Mesodermal cell (in vitro differentiated cells): ENCODE data around the gene NSD2.
A peak's percentile ranks its signal among the peaks of the same experiment; 100 is the strongest.

Experiments
- H3K27ac ChIP-seq: 2 replicates; pipeline ENCODE4 v1.7.0; 2013; ENCODE audit warnings: mild to moderate bottlenecking, low read depth, low read length, moderate library complexity; ENCODE audit not compliant: severe bottlenecking
- H3K36me3 ChIP-seq: 2 replicates; pipeline ENCODE4 v1.7.1; 2013; ENCODE audit warnings: mild to moderate bottlenecking, low read length, moderate library complexity; ENCODE audit not compliant: control insufficient read depth, insufficient read depth
- H3K4me1 ChIP-seq: one replicate; pipeline ENCODE4 v1.7.1; 2013; ENCODE audit warnings: mild to moderate bottlenecking, low read length; ENCODE audit not compliant: insufficient read depth, control insufficient read depth, poor library complexity, severe bottlenecking
- H3K4me3 ChIP-seq: 2 replicates; pipeline ENCODE4 v1.7.0; 2013; ENCODE audit warnings: low read length, control low read depth, mild to moderate bottlenecking; ENCODE audit not compliant: insufficient read depth, poor library complexity, severe bottlenecking; ENCODE audit errors: extremely low read depth
- H3K9me3 ChIP-seq: 2 replicates; pipeline ENCODE4 v1.7.1; 2013; ENCODE audit warnings: mild to moderate bottlenecking, low read length, moderate library complexity; ENCODE audit not compliant: control insufficient read depth
- WGBS, 2 experiments: methylation state at CpG; one replicate each; pipeline ENCODE4 v1.1.5; 2013; ENCODE audit warnings: missing lambda C conversion rate in 2 of 2; ENCODE audit not compliant: insufficient coverage in 2 of 2; 5-methylcytosine and 5-hydroxymethylcytosine counted together

Gene NSD2

DNA sequence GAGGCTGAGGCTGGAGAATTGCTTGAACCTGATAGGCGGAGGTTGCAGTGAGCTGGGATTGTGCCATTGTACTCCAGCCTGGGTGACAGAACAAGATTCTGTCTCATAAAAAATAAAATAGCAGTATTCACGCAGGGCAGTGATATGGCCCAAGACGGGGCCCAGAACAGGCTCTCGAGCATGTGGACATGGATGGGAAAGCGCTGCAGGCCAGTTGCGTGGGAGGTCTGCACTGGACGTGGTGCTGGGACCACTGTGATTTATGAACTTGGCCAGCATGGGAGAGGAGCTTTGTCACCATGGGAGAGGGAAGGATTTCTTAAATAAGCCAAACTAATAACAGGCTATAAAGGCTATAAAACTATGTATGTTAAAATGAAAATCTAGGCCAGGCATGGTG is 51.6 kb downstream of the NSD2 start:
- Histone ChIP-seq H3K4me1 (no peaks in the 10 kb centered on the region), H3K36me3 (peaks cover 64% of the 10 kb centered on the region), H3K27ac (no peak overlapping the region), H3K4me3 (no peak overlapping the region), H3K9me3 (no peaks in the 10 kb centered on the region)
- 94 to 96% methylated on average over 6 to 7 of the region's 7 CpGs for WGBS, 2 experiments

GRCh38 chr4:1927675-1928074 is 56.5 kb downstream of the NSD2 start:
- H3K27ac ChIP-seq, result no peak overlapping the region
- 100% methylated on average over 1 of the region's 3 CpGs; no CpG with 5 or more reads in 1 of the 2 experiments for WGBS, 2 experiments
- no peaks in the 10 kb centered on the region for H3K9me3 ChIP-seq
- no peak overlapping the region for H3K4me3 ChIP-seq
- peaks cover 56% of the 10 kb centered on the region for H3K36me3 ChIP-seq
- H3K4me1 ChIP-seq, result no peaks in the 10 kb centered on the region

DNA sequence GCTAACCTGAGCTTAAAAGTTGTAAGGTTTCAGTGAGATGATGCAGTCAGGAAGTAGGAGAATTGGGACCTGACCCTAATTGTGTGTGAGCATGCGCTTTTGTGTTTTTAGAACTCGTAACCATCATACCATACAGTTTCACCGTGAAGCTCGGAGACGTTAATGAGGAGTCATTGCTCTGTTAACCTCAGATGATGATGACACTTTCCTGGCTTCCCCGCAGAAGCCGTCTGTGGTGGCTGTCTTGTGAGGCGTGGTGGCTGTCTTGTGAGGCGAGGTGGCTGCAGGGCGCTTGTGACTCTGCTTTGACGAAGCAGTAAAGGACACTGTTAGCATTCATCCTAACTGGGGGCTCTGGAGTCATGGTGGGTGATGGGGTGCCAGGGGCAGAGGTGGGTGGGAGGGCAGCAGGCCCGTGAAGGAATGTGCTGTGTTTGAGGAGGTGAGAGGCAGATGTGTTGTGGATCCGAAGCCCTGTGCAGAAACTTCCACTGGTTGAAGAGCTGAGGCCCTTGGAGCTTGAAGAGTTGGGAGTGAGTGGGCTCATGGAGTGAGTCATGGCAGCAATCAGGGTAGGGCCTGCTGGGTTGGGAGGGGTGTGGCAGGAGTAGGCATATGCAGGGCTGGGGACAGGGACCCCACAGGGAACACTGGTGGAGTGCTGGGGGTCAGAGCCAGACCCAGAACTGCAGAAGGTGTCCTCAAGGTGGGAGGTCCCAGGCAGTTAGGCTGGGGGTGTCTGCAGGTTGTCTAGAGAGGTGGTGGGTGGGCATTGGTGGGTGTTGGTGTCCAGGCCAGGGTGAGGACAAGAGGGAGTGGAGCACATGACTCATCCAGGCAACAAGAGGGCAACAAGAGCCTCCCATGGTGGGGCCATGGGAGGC is 57.4 kb downstream of the NSD2 start:
- Histone ChIP-seq H3K36me3 (peaks cover 56% of the 10 kb centered on the region), H3K9me3 (no peaks in the 10 kb centered on the region), H3K4me1 (no peaks in the 10 kb centered on the region), H3K4me3 (no peak overlapping the region), H3K27ac (no peak overlapping the region)
- 97% methylated on average over 12 to 13 of the region's 13 CpGs for WGBS, 2 experiments

DNA sequence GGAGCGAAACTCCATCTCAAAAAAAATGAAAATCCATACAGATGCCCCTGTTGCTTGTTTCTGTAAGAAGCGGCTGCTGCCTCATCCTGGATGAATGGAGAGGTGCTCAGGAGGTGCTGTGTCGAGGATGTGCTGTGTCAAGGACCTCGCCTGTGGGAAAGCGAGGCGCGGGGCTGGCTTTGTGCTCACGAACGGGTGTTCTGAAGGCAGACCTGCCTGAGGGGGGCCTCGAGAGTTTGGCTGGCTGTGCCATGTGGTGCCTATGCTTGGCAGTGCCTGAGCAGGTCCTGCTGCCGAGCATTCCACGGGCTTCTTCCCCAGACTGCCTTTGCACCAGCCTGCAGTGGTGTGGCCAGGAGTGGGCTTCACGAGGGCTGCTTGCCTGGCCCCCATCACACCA is 61.5 kb downstream of the NSD2 start:
- no peak overlapping the region for H3K4me3 ChIP-seq
- H3K9me3 ChIP-seq, result no peaks in the 10 kb centered on the region
- 93 to 99% methylated on average over 12 to 13 of the region's 13 CpGs for WGBS, 2 experiments
- H3K4me1 ChIP-seq, result no peaks in the 10 kb centered on the region
- H3K27ac ChIP-seq, result no peak overlapping the region
- peaks cover 79% of the 10 kb centered on the region for H3K36me3 ChIP-seq

DNA sequence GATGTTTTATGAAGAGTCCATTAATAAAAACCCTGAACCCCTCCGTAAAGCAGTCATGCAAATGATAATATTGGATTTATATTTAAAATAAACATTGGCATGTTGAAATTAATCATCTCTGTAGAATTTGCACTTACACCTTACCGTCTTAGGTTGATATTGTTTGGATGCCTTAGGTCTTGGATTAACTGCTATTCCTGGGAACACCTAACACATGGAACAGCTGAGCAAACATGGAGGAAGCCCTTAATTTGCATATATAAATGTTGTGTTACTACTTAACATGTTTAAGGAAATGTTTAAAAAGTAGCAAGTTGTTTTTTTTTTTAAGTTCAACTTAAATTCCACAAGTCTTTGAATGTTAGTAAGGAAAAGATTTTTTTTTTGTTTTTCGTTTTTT is 62.5 kb downstream of the NSD2 start:
- Histone ChIP-seq H3K27ac (no peak overlapping the region), H3K4me1 (no peaks in the 10 kb centered on the region), H3K36me3 (peaks cover 85% of the 10 kb centered on the region), H3K9me3 (no peaks in the 10 kb centered on the region), H3K4me3 (no peak overlapping the region)
- whole genome bisulfite sequencing, 2 experiments, result 71% methylated on average over 1 of the region's 3 CpGs; no CpG with 5 or more reads in 1 of the 2 experiments

DNA sequence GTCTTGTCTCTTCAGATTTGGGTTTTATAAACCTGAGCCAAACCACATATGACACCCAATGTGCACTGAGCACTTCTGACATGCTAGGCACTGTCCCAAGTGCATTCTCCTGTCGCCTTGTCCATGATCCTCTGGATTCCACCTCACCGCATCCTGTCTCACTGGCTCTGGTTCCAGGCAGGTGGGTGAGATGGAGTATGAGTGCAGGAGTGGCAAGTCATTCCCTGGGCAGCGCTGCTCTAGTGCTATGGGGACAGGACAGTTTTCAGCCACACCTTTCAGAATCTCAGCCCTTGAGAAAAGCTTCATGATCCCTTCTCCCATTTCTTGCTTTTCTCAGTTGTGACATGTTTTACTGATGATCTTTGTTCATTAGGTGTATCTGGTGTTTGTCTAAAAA is 66.4 kb downstream of the NSD2 start:
- no peak overlapping the region for H3K27ac ChIP-seq
- peaks cover 85% of the 10 kb centered on the region for H3K36me3 ChIP-seq
- H3K4me1 ChIP-seq, result peaks cover 9% of the 10 kb centered on the region
- WGBS, 2 experiments, result 83% methylated on average over 1 of the region's 3 CpGs; no CpG with 5 or more reads in 1 of the 2 experiments
- no peaks in the 10 kb centered on the region for H3K9me3 ChIP-seq
- no peak overlapping the region for H3K4me3 ChIP-seq

- Histone ChIP-seq H3K36me3 (peaks cover 85% of the 10 kb centered on the region), H3K4me1 (peaks cover 9% of the 10 kb centered on the region), H3K4me3 (no peak overlapping the region), H3K27ac (no peak overlapping the region), H3K9me3 (no peaks in the 10 kb centered on the region)
- 93 to 95% methylated on average over 4 to 6 of the region's 8 CpGs for WGBS, 2 experiments
These were observed 66.8 kb downstream of the NSD2 start for GRCh38 chr4:1938027-1938426.

DNA sequence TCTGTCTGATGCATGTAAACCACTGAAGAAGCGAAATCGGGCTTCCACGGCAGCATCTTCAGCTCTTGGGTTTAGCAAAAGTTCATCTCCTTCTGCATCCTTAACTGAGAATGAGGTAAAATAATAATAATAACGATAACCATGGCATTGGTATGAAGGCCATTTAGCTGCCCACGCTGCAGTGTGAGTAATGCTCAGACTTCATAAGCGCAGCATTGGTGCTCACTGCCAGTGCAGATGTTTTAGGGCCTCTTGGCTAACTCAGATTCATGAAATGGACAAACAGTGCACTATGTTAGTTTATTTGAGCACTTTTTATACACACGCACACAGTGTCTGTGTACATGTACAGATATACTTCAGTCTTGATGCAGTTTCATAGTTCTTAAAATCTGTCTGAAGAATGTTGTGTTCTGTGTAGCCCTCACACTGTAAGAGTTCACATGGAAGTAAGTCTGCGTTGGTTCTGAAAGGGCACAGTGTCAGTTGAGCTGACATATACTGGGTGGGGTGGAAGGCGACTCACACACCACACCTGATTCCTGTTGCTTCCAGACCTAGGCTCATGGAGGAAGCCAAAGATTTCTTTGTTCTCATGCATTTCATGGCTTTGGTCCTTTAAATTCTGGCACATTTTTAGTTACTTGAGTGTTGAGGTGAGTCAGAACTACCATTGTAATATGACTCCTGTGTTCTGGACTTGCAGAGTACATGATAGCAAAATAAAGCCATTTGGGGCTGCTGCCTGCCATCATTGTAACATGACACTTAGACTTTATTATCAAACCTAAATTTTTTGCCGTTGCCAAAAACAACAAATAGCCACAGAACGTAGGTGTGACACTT is 68.7 kb downstream of the NSD2 start:
- 96 to 98% methylated on average over 7 to 9 of the region's 11 CpGs for WGBS, 2 experiments
- Histone ChIP-seq H3K4me3 (no peak overlapping the region), H3K9me3 (no peaks in the 10 kb centered on the region), H3K27ac (peak overlapping the region; percentile 54), H3K36me3 (peaks cover 86% of the 10 kb centered on the region), H3K4me1 (peaks cover 9% of the 10 kb centered on the region)

- H3K4me3 ChIP-seq, result no peak overlapping the region
- peaks cover 9% of the 10 kb centered on the region for H3K4me1 ChIP-seq
- 95 to 100% methylated on average over 6 to 7 of the region's 7 CpGs for WGBS, 2 experiments
- H3K36me3 ChIP-seq, result peaks cover 86% of the 10 kb centered on the region
- H3K9me3 ChIP-seq, result no peaks in the 10 kb centered on the region
- H3K27ac ChIP-seq, result no peak overlapping the region
These were observed 69.4 kb downstream of the NSD2 start for GRCh38 chr4:1940566-1940965.

DNA sequence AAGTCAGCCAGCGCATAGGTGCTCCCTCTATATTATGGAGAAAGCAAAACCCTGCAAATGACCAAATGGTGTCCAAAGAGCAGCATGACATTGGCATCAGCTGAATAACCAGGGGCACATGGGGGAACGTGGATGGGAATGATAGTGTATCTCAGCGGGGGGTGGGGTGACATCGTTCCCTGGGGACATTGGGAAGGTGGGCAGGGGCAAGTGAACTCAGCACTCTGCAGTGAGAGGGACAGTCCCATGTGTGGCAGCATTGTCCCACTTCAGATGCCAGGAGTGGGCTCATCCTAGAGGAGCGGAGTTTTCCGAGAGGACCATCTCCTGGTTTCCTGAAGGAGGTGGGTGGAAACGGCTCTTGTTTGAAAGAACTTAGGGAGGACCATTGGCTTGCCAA is 72.7 kb downstream of the NSD2 start:
- Histone ChIP-seq H3K36me3 (peaks cover 87% of the 10 kb centered on the region), H3K4me1 (peaks cover 9% of the 10 kb centered on the region), H3K4me3 (no peak overlapping the region), H3K27ac (no peak overlapping the region), H3K9me3 (no peaks in the 10 kb centered on the region)
- WGBS, 2 experiments, result 94% methylated on average over 4 to 6 of the region's 7 CpGs
